Tibial nerve (tissue), 3 donors: ENCODE measurements around the gene DENND1A.

ENCODE experiments used
- CTCF ChIP-seq, 5 experiments: fragments of 200-600 bp in 3 of 5; fragments of 450-650 bp in 2 of 5; sonication (generic) in 3 of 5; IDR thresholded peaks; one replicate each; pipeline ENCODE4 v1.5.1; 2016 to 2019; ENCODE audit warnings: antibody characterized with exemption in 5 of 5, mild to moderate bottlenecking in 3 of 5, moderate library complexity in 2 of 5
- POLR2A ChIP-seq, 2 donors: fragments of 450-650 bp; IDR thresholded peaks; one replicate each; pipeline ENCODE4 v1.6.1; 2017; ENCODE audit warnings: antibody characterized with exemption in 2 of 2, mild to moderate bottlenecking in 2 of 2, moderate library complexity in 2 of 2

GRCh38 chr9:123792501-123792900 lies 137.4 kb downstream of the DENND1A start:
- TF ChIP-seq CTCF (IDR thresholded peaks at IDR 0.05) (no peak), POLR2A (IDR thresholded peaks at IDR 0.05) (no peak)
